Stimulated activated naive CD8-positive, alpha-beta T cell treated with anti-CD3 and anti-CD28 coated beads, Interleukin-15, Interleukin-2, amounts not matched to agents 100 U/mL and 50 U/mL, for 24 hours (primary cell): Measurements from ENCODE around the gene KIF26A.

ENCODE experiments used
- ATAC-seq: fragments of 150-1000 bp; cut with Tn5 transposase; one replicate; pipeline ENCODE4 v1.10.0; 2021
- DNase-seq: peaks from one replicate; pipeline ENCODE4 v3.0.0; 2021

Gene KIF26A

DNA sequence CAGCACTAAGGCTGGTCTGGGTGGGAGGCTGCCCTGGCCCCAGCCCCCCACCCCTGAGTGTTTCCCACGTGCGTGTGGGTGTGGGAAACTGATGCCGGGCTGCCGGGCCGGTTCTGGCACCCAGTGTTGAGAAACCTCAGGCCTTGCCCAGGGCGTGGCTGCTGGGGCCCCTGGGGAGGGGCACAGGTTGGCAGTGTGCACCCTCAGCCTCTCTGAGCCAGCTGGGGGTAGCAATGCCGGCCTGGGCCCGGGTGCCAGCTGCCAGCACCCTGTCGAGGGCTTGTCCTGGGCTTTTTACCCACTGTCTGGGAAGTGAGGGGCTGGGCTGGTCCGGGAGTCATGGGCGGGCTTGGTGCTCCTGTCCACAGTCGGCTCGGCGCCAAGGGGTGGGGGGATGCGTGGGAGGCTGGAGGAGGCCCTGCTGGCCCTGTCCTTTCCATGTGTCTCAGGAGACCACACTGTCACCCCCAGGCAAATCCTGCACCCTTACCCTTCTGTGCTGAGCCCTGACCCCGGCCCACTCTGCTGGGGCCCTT is 37.2 kb upstream of the KIF26A start:
- no peak for DNase-seq

DNA sequence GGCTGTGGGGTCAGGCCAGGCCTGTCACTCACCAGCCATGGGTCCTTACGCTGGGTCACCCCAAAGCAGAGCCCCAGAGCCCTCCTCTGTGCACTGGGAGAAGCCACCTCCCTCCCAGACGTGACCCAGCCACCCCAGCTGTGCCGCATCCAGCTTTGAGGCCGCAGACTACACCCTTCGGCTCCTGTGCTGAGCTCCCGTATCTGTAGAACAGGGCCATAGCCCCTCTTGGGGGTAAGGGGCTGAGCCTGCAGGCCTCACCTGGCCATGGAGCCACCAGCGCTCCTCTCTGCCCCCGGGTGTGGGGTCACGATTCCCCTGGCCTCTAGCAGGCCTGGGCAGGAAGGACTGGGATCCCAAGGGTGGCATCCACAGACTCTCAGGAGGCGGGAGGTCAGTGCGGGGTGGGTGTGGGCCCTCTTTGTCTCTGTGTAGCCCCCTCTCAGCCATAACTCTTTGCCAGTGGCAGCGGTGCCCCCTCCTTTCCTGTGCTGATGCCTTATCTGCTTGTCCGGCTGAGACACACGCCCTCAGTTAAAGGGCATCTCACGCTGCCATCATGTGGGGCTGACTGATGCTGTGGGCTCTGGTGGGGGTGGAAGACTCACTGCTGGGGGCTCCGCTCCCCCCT is 36.6 kb upstream of the KIF26A start:
- DNase-seq (no peak), ATAC-seq (no peak)

More for the DNA sequence above, 37.2 kb upstream of the KIF26A start:
- no peak for ATAC-seq

GRCh38 chr14:104102282-104102914 is 36.0 kb upstream of the KIF26A start:
- DNase-seq (no peak), ATAC-seq (no peak)

GRCh38 chr14:104103061-104103445 is 35.3 kb upstream of the KIF26A start:
- ATAC-seq (no peak), DNase-seq (no peak)

- ATAC-seq (no peak), DNase-seq (peak; percentile 1)
Measured at GRCh38 chr14:104103446-104104075, 34.8 kb upstream of the KIF26A start.

DNA sequence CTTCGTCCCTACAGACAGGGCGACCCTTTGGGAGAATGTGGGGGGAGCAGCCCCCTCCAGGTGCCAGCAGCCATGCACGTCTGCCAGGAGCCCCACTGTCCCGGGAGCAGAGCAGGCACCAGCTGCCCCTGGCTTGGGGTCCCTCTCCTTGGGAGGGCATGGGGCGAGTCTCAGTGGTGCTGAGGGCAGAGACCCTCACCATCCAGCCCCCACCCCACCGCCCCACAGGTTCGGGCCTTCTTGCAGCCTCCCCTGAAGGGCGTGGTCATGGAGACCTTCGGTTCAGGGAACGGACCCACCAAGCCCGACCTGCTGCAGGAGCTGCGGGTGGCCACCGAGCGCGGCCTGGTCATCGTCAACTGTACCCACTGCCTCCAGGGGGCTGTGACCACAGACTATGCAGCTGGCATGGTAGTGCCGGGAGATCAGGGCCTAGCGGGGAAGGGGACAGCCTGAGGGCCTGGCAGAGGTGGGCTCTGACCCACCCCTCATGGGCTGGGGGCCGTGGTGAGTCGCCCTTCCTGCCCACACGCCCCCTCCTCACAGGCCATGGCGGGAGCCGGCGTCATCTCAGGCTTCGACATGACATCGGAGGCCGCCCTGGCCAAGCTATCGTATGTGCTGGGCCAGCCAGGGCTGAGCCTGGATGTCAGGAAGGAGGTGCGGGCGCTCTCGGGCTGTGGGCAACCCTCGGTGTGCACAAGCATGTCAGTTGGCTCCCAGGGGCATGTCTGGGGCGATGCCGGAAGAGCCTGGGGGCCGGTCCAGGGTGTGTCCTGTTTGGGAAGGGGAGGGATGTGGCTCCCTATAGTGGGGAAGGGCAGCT is 34.1 kb upstream of the KIF26A start:
- ATAC-seq (no peak), DNase-seq (peak; percentile 1)

- ATAC-seq (no peak), DNase-seq (peak; percentile 1)
Measured at GRCh38 chr14:104105071-104105821, 33.1 kb upstream of the KIF26A start.

DNA sequence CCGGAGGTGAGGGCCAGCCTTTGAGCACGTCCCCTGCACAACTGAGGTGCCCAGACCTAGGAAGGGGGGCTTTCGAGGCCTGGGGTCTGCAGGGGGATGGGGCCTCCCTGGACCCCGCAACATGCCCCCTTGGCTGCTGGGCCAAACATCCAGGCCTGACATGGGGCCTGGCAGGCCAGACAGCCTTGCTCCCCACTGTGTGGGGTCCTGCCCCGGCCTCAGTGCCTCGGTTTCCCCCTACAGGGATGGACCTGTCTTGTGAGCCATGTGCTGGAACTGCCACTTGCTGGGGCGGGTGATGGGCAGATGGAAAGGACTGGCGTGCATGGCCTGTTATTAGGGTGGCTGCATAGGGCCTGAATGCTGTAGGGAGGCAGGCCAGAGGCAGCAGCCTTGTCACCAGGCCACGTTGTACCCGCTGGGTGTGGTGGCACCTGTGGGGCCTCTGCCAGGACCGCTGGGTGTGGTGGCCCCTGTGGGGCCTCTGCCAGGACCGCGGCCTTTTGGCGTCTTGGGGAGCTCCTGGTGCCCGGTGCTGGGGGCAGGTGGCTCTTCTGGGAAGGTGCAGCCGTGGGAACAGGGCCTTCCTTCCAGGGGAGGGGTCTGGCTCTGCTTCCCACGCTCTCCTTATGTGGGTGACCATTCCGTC is 32.4 kb upstream of the KIF26A start:
- DNase-seq (peak; percentile 1), ATAC-seq (no peak)

DNA sequence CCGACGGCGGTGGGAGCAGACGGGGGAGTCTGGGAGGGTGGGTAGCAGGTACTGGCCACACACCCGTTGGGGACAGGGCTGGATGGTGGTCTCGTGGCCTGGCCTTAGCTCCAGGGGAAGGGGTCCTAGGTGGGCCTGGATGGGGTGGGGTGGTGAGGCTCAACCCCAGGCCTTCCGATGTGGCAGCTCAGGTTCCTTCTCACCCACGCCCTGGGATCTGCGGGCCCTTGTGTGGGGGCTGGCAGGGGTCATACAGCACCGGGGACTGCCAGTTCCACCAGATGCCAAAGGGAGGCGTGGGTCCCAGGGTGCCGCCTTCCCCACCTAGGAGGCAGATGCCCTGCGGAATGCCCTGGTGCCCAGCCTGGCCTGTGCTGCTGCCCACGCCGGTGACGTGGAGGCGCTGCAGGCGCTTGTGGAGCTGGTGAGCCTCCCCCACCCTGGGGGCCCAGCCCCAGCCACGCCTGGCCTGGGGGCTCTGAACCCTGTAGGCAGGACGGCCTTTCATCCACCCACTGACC is 31.9 kb upstream of the KIF26A start:
- ATAC-seq (no peak), DNase-seq (peak; percentile 1)

- no peak for DNase-seq
Measured at GRCh38 chr14:104107101-104107581, 31.2 kb upstream of the KIF26A start.

DNA sequence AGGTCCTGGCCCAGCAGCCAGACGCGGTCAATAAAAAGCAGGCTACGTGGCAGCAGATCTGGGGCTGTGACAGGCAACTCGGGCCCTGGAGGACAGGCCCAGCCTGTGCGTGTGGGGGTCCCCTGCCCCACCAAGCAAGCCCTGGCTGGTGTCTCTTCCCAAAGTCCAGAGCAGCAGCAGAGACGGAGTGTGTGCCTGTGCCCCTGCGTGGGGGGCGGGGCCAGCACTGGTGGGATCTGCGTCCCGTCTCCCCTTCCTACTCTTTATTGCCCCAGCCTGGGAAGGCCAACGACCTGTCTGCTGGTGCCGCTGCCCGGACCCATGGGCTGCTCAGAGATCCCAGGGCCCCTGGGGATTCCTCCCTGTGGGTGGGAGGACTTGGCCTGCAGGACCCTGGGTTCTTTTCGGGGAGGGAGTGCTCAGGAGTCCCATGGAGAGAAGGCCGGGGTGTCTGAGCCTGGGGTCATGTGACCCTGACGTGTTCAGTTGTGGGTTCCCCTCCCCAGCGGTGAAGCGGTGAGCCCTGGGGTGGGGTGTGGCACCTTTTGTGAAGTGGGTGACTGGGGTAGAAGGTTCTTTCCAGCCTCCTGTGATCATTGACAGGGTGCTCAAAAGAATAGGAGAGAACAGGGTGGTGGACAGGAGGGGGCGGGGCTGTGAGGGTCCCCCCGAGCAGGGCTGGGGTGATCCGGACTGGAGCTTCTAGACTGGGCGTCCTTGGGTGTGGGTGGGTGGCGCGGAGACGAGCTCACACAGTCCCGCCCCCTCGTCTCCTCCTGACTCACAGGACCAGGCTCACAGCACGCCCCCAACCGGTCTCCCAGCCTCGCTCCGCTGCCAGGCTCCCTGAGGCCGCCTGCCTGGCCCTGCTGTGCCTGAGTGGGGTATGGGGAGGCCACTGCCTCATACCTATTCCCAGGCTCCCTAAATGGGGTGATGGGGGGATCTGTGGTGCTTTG is 30.5 kb upstream of the KIF26A start:
- ATAC-seq (no peak), DNase-seq (peak; percentile 1)

More at GRCh38 chr14:104107101-104107581, 31.2 kb upstream of the KIF26A start:
- ATAC-seq, result no peak

- peak; percentile 2 for DNase-seq
Measured at GRCh38 chr14:104108570-104109541, 29.5 kb upstream of the KIF26A start.

DNA sequence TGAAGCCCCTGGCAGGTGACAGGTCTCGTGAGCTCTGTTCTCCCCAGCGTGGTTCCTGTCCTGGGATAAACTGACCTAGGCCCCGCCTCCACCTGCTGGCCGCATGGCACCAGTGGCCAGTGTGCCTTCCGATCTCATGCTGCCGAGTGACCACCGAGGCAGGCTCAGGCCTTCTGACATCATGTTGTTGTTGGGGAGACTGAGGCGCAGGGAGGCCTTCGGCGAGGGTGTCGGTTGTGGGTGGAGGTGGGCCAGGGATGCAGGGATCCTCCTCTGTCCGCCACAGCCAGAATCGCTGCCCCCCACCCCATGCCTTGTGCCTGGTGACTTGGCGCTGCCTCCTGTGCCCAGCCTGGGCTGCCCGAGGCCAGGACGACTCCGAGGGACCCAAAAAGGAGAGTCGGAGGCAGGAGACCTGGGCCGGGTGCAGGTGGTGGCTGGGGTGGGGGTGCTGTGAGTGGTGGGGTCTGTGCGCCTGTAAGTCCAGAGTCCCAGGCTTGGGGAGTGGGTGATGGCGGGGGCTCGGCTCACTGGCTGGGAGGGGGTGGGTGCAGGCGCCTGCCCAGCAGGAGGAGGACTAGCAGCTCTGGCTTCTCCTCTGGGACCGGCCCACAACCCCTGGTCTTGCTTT is 28.5 kb upstream of the KIF26A start:
- DNase-seq (peak; percentile 0), ATAC-seq (no peak)

More at GRCh38 chr14:104108570-104109541, 29.5 kb upstream of the KIF26A start:
- no peak for ATAC-seq

DNA sequence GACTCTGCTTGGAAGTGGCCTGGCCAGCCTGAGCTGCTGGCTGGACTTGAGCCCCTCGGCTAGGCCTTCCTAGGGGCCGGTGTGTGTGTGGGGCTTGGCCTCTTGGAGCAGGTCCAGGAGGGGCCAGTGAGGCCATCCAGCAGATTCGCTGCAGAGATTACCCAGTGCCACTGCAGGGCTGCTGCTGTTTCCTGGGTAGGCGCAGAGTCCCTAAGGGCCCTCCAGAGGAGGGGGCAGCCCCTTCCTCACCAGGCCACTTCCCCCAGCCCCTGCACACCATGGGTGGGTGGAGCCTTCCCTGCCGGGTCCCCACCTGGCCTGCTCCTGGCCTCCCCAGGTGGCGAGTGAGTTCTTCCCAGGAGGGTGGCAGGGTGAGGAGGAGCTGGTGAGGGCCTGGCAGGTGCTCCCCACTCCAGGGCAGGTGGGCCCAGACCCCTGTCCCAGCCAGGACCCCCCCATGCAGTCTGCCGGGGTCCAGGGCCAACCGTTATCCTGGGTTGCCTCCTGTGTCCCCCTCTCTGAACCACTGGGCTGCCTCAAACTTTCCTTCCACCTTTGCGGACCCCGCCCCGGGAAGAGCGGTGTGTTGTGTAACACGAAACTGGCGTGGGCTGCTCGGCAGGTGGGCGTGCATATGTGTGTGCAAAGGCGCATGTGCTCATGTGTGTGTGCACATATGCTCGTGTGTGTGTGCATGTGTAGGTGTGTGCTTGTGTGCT is 27.7 kb upstream of the KIF26A start:
- no peak for ATAC-seq
- DNase-seq, result peak; percentile 2

DNA sequence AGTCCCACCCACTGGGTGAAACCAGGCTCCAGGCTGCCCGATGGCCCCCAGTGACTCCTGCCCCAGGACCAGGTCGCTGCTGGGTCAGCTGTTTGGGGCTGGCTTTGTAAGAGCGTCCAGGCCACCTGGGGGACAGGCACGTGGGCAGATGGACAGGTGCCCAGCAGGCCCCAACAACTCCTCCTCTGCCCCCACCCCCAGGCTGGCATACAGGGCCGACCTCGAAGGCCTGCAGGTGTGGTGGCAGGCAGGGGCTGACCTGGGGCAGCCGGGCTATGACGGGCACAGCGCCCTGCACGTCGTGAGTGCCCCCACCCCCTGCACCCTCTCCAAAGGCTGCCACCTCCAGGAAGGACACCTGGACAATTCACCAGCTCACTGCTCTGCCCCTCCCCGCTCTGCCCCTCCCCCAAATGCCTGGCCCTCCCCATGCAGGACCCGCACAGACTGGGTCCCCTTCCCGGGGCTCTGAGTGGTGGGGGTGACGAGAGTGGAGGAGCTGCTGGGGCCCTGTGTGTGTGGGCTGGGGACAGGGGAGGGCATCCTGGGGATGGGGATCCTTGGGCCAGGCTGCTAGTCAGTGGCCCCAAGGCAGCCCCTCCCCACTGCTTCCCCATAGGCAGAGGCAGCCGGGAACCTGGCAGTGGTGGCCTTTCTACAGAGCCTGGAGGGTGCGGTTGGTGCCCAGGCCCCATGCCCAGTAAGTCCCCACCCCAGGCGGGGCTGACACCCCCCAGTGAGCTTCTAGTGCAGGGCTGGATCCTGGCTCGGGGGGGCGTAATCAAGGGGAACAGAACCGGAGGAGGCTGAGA is 26.9 kb upstream of the KIF26A start:
- ATAC-seq (no peak), DNase-seq (peak; percentile 1)

GRCh38 chr14:104112113-104112505 is 26.3 kb upstream of the KIF26A start:
- no peak for ATAC-seq

More at GRCh38 chr14:104112113-104112505, 26.3 kb upstream of the KIF26A start:
- DNase-seq, result peak; percentile 0
